ENCODE data around the gene RGS7.

The RGS7 gene

DNA sequence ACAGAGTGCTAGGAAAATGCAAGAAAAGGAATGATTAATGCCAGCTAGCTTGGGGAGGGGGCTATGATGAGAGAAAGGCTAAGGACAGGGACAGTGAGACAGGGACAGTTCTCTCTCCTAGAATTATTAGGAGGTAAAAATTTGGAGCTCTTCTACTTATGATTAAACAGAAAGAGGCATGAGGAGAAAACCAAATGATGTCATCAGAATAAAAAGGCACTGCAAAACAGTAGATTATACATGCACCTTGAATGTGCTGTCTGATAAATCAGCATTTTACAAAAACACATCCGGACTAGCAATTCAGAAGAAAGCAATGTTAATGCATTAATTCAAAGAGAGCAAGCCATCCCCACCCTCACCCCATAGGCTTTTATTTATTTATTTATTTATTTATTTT lies 277.5 kb downstream of the RGS7 start:
- no peak for DNase-seq (ENCODE audit: low spot score)

DNA sequence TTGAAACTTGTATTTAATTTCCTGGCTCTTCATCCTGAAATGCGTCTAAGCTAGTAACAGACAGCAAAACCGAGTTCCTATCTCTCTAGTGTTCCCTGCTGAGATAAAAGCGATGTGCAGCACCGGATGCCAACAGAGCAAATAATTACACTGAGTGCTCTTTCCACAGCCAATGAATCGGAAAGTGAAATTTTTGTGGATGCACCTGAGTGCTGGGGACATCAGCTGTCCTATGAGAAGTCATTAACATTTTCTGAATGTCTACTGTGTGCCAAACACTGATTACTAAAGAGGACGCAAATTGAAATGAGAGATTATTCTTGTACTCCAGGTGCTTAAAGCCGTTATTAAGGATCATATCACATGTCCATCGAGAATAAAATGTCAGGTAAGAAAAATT lies 278.0 kb downstream of the RGS7 start:
- DNase-seq (ENCODE audit: low spot score), result no peak

DNA sequence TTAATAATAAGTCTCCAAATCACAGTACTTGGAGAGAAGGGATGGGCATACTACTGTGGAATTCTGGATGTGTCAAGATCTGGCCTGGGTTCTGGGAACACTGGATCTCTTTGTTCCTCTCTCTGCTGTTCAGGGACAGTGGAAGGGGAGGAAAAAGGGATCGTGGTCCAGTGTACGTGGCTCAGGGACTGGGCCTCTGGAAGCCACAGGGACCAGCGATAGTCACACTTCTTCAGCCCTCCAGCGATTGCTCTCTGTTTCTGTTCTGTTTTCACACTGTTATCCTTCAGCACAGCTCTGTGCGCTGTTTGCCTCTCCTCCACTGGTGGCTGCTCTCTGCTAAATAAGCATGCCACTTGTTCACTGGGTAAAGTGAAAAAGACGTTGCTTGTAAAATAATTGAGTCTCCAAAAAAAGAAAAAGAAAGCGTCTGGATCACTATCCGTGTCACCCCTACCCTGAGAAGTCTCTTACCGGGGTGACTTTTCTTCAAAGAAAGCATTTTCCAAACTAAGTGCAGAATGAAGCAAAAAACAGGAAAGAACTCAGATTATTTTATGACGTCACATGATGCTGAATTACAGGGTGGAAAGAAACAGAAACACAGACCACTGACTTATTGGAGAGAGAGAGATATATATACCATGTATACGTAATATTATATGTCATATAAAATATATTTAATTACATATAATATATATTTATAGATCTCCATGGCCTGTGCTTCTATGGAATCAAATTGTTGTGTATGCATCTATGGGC lies 279.4 kb downstream of the RGS7 start:
- no peak for DNase-seq (ENCODE audit: low spot score)

DNA sequence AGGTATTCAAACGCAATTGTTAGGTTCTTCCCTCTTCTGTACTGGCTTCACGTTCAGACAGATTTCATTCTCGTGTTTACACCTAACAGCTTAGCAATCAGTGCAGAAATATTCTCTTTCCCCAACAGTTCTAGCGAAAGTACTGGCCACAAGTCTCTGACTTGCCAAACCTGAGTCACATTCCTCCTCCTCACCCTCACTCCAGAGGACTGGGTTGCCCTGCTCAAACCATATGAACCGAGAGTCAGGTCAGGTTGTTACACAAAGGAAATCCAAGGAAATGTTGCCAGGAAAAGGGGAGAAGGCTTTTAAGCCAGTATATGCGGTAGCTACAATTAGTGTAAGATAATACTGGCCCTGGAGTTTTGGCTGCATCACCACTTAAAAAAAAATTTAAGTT lies 282.5 kb downstream of the RGS7 start:
- DNase-seq (ENCODE audit: low spot score), result no peak

DNA sequence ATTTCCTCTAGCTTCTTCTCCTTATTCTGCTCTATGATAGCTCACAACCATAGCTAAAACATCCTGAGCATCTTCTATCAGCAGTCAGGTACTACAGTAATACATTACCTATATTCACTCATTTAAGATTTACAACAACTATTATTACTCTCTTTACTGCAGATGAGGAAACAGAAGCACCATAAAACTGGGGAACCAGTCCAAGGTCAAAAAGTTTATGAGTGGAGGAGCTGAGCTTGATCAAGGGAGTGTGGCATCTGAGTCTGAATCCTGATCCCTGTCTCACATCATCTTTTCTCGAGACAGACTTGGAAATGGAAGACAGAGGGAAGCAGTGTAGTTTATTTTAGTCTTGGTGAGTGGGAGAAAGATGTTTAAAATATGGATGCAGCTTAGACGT lies 288.6 kb downstream of the RGS7 start:
- DNase-seq (ENCODE audit: low spot score), result no peak

DNA sequence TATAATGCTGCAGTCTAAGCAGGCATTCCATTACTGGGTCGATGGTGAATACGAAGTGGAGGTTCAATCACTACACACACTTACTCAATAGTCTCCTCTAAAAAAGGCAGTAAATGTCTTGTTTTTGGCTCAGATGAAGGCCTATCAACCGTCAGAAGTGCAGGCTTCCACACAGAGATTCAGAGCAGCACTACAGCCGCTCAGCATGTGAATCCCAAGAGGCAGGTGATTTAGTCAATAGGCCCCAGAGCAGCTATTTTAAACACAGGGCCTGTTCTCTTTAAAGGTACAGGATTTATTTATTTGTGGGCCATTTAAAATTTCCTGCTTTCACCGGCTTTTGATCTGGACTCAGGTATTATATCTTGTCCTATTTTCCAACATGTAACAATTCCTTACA lies 293.7 kb downstream of the RGS7 start:
- DNase-seq (ENCODE audit: low spot score), result no peak

DNA sequence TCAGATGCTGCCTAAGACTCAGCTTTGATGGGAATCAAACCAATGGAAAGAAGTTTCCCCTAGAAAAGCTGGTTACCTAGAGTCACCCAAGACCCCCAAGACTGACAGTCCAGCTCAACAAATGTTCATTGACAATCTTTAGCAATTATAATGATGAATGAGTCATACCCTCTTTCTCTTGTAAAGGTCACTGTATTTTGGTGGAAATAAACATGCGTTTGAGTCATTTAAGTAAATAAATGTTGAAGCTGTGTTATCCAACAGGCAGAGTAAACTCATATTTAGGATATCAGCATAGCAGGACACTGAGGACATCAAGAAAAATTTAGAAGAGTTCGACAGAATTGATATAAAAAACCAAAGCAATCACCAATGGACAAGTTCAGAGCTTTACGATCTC lies 295.9 kb downstream of the RGS7 start:
- no peak for DNase-seq (ENCODE audit: low spot score)

DNA sequence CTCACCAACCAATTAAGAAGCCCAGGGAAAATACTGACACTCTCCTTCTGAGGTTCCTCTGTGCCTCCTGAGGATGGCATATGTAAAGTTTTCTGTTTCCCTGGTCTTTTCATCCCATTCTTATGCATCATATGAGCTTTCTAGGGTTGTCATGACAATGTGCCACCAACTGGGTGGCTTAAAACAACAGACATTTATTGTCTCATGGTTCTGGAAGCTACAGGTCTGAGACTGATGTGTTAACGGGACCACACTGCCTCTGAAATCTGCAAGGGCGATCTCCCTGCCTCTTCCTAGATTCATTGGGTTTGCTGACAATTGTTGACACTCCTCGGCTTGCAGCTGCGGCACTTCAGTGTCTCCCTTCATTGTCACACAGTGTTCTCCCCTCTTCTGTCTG lies 308.4 kb downstream of the RGS7 start:
- no peak for DNase-seq (ENCODE audit: low spot score)

DNA sequence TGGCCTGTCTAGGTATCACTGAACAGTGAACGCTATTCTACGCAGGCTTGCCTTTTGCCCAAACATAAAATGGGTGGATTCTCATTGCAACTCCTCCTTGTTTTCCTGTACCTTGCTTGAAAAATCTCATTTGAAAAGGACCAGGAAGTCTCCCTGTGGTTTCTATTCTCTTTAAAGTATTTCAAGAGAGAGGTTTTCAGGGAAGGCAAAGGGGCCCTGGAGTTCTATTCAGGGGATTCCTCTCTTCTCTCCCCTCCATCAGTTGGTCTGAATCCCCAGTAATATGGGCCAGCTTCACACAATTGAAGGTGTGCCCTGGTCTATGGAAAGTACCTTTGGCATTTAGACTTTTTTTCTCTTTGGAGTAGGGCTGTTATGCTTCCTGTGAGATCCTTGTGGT lies 311.3 kb downstream of the RGS7 start:
- DNase-seq (ENCODE audit: low spot score), result no peak

DNA sequence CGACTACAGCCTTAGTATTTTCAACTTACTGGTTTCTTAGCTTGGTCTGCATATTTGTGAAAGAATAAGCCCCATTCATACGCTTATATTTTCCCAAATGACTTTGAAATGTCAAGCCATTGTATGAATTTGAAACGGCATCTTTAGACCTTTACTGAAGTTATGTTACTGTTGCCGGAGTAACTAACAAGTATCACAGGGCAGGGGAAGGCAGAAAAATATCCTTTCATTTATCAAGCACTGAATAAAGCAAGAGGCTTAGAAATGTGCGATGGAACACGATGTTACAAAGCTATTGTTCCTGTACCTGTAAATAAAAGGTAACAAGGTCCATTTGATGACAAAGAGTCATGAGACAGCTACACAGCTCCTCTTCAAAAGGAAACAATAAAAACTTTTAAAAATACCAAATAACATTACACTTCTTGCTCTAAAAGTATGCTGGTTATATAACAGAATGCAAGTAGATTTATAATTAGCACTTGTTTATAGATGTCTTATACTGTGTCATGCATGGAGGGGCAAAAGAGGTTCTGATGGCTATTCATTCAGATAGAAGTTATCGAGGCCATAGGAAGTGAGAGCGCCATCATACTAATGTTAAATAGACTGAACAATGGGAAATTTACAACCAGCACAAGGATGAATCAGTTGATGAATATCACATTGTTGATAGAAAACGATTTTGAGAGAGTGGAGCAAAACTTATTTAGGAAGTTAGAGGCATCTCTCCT lies 322.6 kb downstream of the RGS7 start:
- DNase-seq (ENCODE audit: low spot score), result no peak

DNA sequence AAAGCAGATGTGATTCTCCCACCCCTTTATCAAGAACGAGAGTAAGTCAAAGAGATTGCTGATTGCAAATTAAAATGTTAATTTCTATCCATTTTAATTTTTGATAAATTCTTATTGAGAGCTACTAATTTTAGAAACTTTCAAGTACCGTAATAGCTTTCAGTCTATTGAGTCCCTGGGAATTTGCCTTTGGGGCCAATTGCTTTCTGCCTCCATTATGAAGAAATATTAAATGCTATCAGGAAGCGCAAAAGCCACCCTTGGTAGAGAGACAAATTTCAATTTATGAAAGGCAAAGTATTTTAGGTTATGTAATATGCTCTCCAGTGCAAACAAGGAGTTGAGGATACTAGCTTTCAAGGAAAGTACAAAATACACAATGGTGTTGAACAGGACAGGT lies 332.2 kb downstream of the RGS7 start:
- DNase-seq (ENCODE audit: low spot score), result no peak

DNA sequence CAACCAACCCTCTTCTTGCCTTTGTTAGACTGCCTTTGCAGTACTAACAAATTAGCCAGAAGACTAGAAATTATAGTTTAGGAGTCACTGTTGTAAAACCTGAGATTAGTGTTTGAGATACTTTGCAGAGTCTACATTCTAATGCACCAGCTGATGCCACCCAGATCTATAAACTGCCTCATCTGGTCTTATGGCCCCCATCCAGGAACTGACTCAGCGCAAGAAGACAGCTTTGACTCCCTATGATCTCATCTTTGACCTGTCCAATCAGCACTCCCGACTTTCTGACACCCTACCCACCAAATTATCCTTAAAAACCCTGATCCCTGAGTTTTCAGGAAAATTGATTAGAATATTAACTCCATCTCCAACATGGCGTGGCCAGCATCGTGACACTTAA lies 334.6 kb downstream of the RGS7 start:
- DNase-seq (ENCODE audit: low spot score), result no peak

DNA sequence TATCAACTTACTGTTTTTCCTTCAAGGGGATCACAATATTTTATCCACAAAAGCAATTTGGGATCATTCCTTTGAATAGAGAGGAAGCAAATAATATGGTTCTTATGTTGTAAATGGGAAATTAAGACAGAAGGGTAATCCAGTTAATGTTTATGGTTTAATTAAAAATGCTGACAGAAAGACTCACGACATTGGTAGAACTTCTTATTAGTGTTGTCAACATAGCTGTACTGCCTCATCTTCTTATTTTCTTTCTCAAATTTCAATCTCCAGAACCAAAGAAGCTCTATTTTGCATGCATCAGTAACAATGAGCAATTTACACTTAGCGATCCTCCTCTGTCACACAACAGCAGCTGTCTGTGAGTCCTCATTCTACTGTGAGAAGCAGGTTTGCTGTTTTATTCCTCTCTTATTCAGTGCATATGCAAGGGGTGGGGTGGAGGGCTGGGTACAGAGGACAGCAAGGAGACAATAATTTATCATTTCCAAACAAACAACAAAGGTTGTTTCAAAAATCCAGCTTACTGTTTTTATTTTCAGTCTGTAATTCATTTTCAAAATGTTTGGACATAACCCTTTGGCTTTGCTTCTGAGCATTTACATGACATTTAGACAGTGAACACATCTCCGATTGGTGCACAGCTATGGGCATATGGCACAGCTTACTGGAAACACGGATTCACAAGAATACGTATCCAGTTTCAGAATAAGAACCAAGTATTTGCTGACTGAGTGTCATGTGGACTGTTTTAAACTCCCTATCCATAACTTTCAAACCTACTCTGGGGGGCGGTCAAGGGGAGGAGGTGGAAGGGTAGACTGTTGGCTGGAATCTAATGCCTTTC lies 335.9 kb downstream of the RGS7 start:
- DNase-seq (ENCODE audit: low spot score), result no peak

DNA sequence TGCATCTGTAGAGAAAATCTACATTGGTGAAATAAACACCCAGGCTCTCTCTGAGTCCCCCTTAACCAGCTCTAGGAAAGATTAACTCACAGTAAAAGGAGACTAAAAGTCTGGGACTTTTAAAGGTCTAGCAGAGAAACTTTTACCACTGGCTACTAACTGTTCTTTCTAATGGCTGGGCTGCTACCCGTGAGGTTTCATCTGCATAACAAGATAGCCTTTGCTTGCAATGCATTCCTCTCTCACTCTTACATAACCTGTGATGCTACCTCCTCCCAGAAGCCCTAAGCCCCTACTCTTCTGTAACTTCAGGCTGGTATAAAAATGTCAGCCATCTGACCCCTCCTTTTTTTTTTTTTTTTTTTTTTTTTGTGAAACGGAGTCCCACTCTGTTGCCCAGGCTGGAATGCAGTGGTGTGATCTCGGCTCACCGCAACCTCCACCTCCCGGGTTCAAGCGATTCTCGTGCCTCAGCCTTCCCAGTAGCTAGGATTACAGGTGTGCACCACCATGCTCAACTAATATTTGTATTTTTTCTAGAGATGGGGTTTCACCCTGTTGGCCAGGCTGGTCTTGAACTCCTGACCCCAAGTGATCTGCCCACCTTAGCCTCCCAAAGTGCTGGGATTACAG lies 344.2 kb downstream of the RGS7 start:
- DNase-seq (ENCODE audit: low spot score), result no peak

DNA sequence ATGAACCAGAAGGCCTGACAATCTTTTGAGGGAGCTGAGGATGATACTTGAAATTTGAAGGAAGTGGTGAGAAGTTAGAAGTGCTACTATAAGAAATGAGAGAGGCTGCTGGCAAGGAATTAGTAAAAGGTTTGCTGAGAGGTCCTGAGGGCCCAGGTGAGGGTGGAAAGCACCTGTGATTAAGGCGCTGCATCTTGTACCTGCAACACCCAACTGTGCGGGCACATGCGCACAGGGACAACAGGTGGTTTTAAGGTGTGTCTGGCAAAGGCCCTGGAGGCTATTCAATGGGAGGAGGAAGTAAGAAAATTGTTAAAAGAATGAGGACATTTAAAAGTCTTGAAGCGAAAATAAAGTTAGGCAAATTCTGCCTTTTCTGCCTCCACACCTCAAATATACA lies 349.3 kb downstream of the RGS7 start:
- no peak for DNase-seq (ENCODE audit: low spot score)

DNA sequence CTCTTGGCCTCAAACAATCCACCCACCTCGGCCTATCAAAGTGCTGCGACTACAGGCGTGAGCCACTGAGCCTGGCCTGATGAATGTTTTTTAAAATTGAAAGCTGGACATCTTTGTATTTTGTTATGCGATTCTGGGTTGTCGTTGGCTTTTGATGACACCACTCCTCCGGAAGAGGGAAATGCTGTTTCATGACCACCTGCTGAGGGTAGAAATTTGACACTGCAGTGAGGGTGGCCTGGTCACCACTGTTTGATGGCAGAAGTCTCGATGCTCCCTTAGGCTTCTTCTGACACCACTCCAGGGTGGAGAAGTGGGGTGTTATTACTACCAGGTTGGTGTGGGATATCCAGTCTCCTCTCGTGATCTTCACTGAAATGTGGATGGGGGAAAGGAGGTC lies 357.2 kb downstream of the RGS7 start:
- no peak for DNase-seq (ENCODE audit: low spot score)

DNA sequence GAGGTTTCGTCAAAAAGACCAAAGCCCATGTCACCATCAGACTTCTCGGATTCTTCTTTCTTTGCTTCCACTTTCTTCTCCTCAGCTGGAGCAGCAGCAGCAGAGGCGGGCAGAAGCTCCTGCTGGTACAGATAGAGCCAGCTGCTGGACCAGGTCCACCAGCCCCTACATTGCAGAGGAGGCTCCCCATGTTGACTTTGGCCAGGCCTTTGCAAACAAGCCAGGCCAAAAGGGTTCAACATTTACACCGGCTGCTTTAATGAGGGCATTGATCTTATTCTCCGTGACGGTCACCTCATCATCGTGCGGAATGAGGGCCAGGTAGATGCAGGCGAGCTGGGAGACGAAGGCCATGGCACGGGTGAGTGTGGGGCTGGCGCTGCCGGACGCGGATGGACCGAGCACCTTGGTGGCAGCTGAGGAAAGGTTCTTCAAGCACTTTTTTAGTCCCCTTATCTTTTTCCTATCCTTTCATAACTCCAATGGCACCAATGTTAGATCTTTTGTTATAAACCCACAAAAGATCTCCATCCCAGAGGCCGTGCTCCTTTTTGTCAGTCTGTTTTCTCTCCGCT lies 358.5 kb downstream of the RGS7 start:
- DNase-seq (ENCODE audit: low spot score), result no peak

DNA sequence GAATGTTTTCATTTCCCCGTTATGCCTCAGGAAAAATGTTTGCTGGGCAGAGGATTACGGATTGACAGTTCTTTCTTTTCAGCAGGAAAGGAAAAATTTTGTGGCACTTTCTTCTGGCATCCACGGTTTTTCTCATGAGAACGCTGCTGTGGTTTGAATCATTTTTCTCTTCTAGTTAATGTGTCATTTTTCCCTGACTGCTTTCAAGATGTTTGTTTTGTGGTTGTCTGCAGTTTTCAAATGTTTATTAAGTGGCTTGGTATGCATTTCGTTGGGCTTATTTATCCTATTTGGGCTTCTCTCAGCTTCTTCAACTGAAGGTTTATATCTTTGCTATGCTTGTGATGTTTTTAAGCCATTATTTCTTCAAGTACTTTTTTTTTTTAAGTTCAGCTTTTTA lies 359.0 kb downstream of the RGS7 start:
- no peak for DNase-seq (ENCODE audit: low spot score)

DNA sequence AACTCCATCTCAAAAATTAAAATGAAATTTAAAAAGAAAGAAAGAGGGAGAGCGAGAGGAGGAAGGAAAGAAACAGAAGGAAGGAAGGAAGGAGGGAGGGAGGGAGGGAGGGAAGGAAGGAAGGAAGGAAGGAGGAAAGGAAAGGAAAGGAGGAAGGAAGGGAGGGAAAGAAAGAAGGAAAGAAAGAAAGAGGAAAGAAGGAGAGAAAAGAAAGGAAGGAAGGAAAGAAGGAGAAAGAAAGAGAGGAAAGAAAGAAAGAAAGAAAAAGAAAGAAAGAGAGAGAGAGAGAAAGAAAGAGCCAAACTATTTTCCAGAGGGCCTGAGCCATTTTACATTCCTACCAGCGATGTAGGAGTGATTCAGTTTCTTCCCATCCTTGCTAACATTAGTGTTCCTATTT lies 364.0 kb downstream of the RGS7 start:
- no peak for DNase-seq (ENCODE audit: low spot score)

DNA sequence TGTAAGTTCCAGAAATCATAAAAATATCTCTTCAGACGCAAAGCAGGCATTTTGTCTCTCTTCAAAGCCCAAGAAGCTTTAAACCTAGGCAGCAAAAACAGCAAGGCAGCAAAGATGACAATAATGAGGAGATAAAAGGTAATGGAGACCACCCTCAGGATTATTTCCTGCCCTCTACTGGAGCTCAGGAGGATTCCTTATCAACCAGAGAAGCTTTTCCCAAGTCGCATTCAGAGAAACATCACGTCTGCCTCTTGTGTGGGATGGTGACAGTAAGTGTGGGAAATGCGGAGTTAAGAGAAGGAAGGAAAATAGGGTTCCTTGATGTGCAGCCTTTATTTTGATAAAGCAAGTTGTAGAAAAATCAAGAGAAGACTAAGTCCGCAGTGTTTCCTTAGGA lies 365.8 kb downstream of the RGS7 start:
- no peak for DNase-seq (ENCODE audit: low spot score)

DNA sequence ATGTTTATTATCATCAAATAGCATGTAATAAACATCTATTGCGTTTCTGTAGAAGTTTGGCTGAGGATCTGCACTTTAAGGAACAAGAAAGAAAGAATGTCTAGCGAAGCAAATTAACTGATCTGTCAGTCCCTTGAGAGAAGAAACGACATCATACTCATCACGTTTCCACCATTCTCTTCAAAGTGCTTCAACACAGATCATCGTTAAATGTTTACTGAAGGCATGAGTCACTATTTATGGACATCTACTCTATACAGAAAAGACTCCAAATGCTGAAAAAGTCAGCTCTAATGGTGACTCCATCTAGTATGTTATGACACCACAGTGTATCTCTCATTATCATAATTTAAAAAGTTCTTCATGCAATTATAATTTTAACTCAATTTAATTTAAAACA lies 369.1 kb downstream of the RGS7 start:
- DNase-seq (ENCODE audit: low spot score), result no peak

DNA sequence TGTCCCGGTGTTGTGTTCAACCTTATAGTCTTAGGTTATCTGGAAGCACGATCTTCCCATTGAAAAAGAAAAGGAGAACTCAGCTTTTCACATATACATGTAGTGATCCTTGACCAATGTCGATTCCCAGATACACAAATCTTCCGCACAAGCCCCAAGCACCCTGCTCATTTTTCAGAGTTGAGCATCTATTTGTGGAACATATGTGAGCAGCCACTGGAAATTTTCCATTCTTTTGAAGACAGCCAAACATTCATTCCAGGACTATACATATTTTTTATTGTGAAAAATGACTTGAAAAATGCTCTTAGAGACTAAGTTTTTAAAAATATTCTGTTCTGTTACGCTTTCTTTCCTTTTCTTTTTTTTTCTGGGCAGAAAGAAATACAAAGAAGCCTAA lies 371.9 kb downstream of the RGS7 start:
- no peak for DNase-seq (ENCODE audit: low spot score)

All from HuH-7.5 (cell line).